ENCODE results near the gene COL27A1. TPM values are rescaled to one million over a fixed set of nuclear protein-coding genes. Genes with fewer than 3 reads are reported as not detected.

The COL27A1 gene
- total and polyA plus RNA-seq, 2 experiments from 2014 or later = 10.5 to 18.0 TPM

DNA sequence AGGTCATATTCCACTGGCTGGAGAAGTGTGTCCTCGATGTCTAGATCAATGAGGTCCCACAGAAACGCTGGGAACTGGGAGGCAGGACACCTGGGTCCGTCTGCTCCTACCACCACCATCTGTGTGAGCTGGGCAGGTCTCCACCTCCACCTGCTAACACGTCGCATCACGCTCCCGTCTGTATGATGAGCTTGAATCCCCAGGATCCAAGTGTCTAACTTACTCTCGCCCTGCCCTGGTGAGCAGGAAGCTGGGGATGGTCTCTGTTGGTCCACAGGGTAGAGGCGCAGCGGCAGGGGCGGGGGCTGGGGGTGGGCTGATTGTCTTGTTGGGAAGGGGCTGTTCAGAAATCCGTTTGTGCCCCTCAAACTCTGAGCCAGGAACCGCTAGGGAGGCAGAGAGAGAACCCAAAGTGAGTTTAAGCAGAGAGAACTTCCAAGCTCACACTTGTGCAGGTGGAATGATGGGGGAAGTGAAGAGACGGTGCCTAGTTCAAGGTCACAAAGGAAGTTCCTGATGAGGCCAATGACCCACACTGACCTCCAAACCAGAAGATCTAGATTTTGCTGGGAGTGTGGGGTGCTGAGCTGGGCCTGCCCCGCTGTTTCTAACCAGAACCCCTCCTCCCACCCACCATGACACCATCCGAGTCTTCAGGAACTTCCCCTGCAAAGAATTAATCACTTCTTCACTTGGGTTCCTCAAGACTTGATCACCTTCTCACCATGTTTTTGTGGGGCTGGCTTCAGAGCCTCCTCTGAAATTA, 195.5 kb downstream of the COL27A1 start:
- DNase-seq (ENCODE audit: low spot score) = no peak
- H3K79me2 ChIP-seq (replicated peaks; ENCODE audit: insufficient read depth) = no peaks in the 10 kb centered on the region
- Mint-ChIP-seq H3K27ac (no peak overlapping the region), H3K27me3 (ENCODE audit: insufficient read depth, low read depth, poor library complexity) (peaks cover 18% of the 10 kb centered on the region), H3K36me3 (ENCODE audit: low read depth) (peaks cover 71% of the 10 kb centered on the region), H3K4me1 (peaks cover 21% of the 10 kb centered on the region), H3K4me3 (no peak overlapping the region), H3K9me3 (no peaks in the 10 kb centered on the region)
- ATAC-seq = no peak
- H3K36me3 ChIP-seq (ENCODE audit: insufficient read depth) = peaks cover 15% of the 10 kb centered on the region; the same call in 1 of the 2 replicates
- no peak for TF ChIP-seq STAT1 (IDR thresholded peaks at IDR 0.05; ENCODE audit: unreplicated experiment)
- TF ChIP-seq, protein P1, sequence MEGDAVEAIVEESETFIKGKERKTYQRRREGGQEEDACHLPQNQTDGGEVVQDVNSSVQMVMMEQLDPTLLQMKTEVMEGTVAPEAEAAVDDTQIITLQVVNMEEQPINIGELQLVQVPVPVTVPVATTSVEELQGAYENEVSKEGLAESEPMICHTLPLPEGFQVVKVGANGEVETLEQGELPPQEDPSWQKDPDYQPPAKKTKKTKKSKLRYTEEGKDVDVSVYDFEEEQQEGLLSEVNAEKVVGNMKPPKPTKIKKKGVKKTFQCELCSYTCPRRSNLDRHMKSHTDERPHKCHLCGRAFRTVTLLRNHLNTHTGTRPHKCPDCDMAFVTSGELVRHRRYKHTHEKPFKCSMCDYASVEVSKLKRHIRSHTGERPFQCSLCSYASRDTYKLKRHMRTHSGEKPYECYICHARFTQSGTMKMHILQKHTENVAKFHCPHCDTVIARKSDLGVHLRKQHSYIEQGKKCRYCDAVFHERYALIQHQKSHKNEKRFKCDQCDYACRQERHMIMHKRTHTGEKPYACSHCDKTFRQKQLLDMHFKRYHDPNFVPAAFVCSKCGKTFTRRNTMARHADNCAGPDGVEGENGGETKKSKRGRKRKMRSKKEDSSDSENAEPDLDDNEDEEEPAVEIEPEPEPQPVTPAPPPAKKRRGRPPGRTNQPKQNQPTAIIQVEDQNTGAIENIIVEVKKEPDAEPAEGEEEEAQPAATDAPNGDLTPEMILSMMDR (conservative IDR thresholded peaks at IDR 0.05; ENCODE audit: low read depth in 2 of 2) = no peak
- no peak for TF ChIP-seq POLR2AphosphoS5 (IDR thresholded peaks at IDR 0.05; ENCODE audit: low read depth)
- no peak for TF ChIP-seq EZH2 (IDR thresholded peaks at IDR 0.05; ENCODE audit: low read depth, unreplicated experiment)
- TF ChIP-seq, protein P2, sequence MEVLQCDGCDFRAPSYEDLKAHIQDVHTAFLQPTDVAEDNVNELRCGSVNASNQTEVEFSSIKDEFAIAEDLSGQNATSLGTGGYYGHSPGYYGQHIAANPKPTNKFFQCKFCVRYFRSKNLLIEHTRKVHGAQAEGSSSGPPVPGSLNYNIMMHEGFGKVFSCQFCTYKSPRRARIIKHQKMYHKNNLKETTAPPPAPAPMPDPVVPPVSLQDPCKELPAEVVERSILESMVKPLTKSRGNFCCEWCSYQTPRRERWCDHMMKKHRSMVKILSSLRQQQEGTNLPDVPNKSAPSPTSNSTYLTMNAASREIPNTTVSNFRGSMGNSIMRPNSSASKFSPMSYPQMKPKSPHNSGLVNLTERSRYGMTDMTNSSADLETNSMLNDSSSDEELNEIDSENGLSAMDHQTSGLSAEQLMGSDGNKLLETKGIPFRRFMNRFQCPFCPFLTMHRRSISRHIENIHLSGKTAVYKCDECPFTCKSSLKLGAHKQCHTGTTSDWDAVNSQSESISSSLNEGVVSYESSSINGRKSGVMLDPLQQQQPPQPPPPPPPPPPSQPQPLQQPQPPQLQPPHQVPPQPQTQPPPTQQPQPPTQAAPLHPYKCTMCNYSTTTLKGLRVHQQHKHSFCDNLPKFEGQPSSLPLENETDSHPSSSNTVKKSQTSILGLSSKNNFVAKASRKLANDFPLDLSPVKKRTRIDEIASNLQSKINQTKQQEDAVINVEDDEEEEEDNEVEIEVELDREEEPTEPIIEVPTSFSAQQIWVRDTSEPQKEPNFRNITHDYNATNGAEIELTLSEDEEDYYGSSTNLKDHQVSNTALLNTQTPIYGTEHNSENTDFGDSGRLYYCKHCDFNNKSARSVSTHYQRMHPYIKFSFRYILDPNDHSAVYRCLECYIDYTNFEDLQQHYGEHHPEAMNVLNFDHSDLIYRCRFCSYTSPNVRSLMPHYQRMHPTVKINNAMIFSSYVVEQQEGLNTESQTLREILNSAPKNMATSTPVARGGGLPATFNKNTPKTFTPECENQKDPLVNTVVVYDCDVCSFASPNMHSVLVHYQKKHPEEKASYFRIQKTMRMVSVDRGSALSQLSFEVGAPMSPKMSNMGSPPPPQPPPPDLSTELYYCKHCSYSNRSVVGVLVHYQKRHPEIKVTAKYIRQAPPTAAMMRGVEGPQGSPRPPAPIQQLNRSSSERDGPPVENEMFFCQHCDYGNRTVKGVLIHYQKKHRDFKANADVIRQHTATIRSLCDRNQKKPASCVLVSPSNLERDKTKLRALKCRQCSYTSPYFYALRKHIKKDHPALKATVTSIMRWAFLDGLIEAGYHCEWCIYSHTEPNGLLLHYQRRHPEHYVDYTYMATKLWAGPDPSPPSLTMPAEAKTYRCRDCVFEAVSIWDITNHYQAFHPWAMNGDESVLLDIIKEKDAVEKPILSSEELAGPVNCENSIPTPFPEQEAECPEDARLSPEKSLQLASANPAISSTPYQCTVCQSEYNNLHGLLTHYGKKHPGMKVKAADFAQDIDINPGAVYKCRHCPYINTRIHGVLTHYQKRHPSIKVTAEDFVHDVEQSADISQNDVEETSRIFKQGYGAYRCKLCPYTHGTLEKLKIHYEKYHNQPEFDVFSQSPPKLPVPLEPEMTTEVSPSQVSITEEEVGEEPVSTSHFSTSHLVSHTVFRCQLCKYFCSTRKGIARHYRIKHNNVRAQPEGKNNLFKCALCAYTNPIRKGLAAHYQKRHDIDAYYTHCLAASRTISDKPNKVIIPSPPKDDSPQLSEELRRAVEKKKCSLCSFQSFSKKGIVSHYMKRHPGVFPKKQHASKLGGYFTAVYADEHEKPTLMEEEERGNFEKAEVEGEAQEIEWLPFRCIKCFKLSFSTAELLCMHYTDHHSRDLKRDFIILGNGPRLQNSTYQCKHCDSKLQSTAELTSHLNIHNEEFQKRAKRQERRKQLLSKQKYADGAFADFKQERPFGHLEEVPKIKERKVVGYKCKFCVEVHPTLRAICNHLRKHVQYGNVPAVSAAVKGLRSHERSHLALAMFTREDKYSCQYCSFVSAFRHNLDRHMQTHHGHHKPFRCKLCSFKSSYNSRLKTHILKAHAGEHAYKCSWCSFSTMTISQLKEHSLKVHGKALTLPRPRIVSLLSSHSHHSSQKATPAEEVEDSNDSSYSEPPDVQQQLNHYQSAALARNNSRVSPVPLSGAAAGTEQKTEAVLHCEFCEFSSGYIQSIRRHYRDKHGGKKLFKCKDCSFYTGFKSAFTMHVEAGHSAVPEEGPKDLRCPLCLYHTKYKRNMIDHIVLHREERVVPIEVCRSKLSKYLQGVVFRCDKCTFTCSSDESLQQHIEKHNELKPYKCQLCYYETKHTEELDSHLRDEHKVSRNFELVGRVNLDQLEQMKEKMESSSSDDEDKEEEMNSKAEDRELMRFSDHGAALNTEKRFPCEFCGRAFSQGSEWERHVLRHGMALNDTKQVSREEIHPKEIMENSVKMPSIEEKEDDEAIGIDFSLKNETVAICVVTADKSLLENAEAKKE (CRISPR knock-in tag; IDR thresholded peaks at IDR 0.05) = no peak
- TF ChIP-seq, protein P3, sequence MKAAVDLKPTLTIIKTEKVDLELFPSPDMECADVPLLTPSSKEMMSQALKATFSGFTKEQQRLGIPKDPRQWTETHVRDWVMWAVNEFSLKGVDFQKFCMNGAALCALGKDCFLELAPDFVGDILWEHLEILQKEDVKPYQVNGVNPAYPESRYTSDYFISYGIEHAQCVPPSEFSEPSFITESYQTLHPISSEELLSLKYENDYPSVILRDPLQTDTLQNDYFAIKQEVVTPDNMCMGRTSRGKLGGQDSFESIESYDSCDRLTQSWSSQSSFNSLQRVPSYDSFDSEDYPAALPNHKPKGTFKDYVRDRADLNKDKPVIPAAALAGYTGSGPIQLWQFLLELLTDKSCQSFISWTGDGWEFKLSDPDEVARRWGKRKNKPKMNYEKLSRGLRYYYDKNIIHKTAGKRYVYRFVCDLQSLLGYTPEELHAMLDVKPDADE (IDR thresholded peaks at IDR 0.05) = no peak
- no peak for TF ChIP-seq NANOG (IDR thresholded peaks at IDR 0.05; ENCODE audit: borderline replicate concordance)
- no peak for TF ChIP-seq ZNF114 (CRISPR knock-in tag; IDR thresholded peaks at IDR 0.05)
- TF ChIP-seq JUNB (IDR thresholded peaks at IDR 0.05; ENCODE audit: unreplicated experiment) = no peak
- TF ChIP-seq, protein P4, sequence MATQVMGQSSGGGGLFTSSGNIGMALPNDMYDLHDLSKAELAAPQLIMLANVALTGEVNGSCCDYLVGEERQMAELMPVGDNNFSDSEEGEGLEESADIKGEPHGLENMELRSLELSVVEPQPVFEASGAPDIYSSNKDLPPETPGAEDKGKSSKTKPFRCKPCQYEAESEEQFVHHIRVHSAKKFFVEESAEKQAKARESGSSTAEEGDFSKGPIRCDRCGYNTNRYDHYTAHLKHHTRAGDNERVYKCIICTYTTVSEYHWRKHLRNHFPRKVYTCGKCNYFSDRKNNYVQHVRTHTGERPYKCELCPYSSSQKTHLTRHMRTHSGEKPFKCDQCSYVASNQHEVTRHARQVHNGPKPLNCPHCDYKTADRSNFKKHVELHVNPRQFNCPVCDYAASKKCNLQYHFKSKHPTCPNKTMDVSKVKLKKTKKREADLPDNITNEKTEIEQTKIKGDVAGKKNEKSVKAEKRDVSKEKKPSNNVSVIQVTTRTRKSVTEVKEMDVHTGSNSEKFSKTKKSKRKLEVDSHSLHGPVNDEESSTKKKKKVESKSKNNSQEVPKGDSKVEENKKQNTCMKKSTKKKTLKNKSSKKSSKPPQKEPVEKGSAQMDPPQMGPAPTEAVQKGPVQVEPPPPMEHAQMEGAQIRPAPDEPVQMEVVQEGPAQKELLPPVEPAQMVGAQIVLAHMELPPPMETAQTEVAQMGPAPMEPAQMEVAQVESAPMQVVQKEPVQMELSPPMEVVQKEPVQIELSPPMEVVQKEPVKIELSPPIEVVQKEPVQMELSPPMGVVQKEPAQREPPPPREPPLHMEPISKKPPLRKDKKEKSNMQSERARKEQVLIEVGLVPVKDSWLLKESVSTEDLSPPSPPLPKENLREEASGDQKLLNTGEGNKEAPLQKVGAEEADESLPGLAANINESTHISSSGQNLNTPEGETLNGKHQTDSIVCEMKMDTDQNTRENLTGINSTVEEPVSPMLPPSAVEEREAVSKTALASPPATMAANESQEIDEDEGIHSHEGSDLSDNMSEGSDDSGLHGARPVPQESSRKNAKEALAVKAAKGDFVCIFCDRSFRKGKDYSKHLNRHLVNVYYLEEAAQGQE (IDR thresholded peaks at IDR 0.05; ENCODE audit: unreplicated experiment) = no peak
- no peak for TF ChIP-seq EZH2phosphoT487 (IDR thresholded peaks at IDR 0.05; ENCODE audit: unreplicated experiment)
- TF ChIP-seq CREB1 (CRISPR knock-in tag; IDR thresholded peaks at IDR 0.05; ENCODE audit: low read depth) = no peak
- TF ChIP-seq ZNF331 (CRISPR knock-in tag; IDR thresholded peaks at IDR 0.05; ENCODE audit: low read depth) = no peak
- no peaks in the 10 kb centered on the region for H4K20me1 ChIP-seq (replicated peaks; ENCODE audit: insufficient read depth)
- H3K9me2 ChIP-seq (ENCODE audit: insufficient read depth) = no peaks in the 10 kb centered on the region
- H3F3A ChIP-seq (replicated peaks; ENCODE audit: low read depth) = no peaks in the 10 kb centered on the region
- no peak overlapping the region for H3K4me3 ChIP-seq
- H3K4me2 ChIP-seq = no peak overlapping the region
- H2AFZ ChIP-seq = no peak overlapping the region
- no peak overlapping the region for H3K27ac ChIP-seq (ENCODE audit: low read depth)
- no peaks in the 10 kb centered on the region for H3K4me1 ChIP-seq (ENCODE audit: insufficient read depth)
- H3K27me3 ChIP-seq (ENCODE audit: insufficient read depth) = no peaks in the 10 kb centered on the region

All from GM23338 (cell line).